Measurements from ENCODE around the gene TNFRSF17.
"Not testable (repeated sequence)": the region's sequence is repeated elsewhere in the genome, so short reads cannot be mapped to it uniquely, and the experiment has no call there.

TNFRSF17 gene

DNA sequence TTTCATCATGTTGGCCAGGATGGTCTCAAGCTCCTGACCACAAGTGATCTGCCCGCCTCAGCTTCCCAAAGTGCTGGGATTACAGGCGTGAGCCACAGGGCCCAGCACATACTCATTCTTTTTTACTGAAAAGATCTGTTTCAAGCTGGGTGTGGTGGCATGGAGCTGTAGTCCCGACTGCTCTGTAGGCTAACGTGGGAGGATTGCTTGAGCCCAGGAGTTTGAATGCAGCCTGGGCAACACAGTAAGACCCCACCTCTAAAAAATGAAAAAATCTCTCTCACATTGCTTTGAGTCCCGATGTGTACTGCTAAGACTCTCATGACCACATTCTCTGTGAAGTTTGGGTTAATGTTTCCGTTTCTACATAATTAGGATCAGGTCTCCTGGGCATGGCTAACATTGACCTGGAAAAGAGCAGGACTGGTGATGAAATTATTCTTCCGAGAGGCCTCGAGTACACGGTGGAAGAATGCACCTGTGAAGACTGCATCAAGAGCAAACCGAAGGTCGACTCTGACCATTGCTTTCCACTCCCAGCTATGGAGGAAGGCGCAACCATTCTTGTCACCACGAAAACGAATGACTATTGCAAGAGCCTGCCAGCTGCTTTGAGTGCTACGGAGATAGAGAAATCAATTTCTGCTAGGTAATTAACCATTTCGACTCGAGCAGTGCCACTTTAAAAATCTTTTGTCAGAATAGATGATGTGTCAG lies 2.3 kb downstream of the TNFRSF17 start:
- no peak for DNase-seq
- in situ Hi-C loops (cut with MboI; ENCODE audit: low pct_unique_long_range_greater_than_20kb, low sequenced_read_pairs), result no loop called here

DNA sequence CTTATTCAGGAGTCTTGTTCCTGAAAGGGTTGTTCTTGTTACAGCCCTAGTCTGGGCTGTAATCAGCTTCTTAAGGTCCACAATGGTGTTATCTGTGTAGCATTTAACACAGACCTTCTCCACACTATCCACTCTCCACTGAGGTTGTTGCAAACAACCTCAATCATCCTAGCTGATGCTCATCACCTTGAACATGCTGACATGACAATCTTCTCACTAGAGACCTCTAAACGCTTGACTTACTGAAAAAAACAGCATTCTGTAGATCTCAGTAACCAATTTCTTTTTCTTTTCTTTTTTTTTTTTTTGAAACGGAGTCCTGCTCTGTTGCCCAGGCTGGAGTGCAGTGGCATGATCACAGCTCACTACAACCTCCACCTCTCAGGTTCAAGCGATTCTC lies 3.6 kb downstream of the TNFRSF17 start:
- DNase-seq, result no peak
- in situ Hi-C loops (cut with MboI; ENCODE audit: low pct_unique_long_range_greater_than_20kb, low sequenced_read_pairs), result no loop called here

- in situ Hi-C loops (cut with MboI; ENCODE audit: low pct_unique_long_range_greater_than_20kb, low sequenced_read_pairs); DNase-seq: not testable (repeated sequence)
Observed at GRCh38 chr16:11970292-11970691, 5.3 kb downstream of the TNFRSF17 start.

DNA sequence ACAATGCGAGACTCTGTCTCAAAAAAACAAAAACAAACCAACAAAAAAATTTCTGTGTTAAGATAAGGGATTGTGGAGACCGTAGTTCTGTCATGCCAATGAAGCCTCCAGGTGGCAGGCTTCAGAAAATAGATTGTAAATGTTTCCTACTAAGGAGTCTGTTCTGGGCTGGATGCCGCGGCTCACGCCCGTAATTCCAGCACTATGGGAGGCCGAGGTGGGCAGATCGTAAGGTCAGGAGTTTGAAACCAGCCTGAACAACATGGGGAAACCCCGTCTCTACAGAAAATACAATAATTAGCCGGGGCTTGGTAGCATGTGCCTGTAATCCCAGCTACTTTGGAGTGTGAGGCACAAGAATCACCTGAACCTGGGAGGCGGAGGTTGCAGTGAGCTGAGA lies 7.1 kb downstream of the TNFRSF17 start:
- no peak for DNase-seq
- in situ Hi-C loops (cut with MboI; ENCODE audit: low pct_unique_long_range_greater_than_20kb, low sequenced_read_pairs), result no loop called here

DNA sequence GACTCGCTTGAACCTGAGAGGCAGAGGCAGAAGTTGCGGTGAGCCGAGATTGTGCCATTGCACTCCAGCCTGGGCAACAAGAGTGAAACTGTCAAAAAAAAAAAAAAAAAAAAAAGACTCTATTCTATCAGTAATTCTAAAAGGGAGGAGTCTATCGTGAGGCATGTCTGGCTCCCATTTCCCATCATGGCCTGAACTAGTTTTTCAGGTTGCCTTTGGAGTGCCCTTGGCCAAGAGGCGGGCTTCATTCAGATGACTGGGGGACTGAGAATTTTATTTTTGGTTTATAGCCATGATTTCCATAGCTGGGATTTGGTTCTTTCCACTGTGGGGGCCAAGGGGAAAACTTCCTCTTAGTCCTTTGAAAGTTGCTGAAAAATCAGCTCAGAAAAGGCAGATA lies 8.1 kb downstream of the TNFRSF17 start:
- no peak for DNase-seq

GRCh38 chr16:11976850-11977375 lies 11.9 kb downstream of the TNFRSF17 start:
- in situ Hi-C loops (cut with MboI; ENCODE audit: low pct_unique_long_range_greater_than_20kb, low sequenced_read_pairs), result no loop called here
- DNase-seq, result no peak

More for the DNA sequence above, 8.1 kb downstream of the TNFRSF17 start:
- in situ Hi-C loops (cut with MboI; ENCODE audit: low pct_unique_long_range_greater_than_20kb, low sequenced_read_pairs), result no loop called here

DNA sequence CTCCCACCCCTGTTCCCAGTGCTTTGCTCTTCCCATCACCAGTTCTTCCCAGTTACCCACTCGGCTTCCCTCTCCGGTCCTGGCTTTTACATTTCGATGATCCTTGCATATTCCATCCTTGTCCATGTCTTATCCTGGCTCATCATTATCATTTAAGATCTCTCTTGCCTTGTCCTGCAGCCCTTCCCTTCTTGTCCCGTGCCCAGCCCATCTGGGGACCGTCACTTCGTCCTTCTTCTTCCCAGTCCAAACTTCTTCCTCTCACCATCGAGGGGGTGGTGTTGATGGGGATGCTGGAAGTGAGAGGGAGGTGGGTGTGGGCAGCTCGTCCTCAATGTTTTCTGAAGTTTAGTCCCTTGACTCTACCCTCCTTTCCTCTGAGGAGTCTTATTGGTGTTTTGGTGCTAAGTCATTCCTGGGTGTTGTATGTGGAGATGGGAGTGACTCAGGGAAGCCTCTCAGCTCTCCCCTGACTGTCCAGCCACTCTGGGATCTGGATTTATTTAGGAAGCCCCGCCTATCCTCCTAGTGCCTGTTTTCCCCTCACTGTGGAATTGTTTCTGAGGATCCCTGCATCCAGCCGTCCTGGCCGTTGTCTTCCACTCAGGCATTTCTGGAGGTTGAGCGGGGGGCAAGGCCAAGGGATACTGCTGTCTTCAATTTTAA lies 12.5 kb downstream of the TNFRSF17 start:
- no peak for DNase-seq
- in situ Hi-C loops (cut with MboI; ENCODE audit: low pct_unique_long_range_greater_than_20kb, low sequenced_read_pairs), result no loop called here

DNA sequence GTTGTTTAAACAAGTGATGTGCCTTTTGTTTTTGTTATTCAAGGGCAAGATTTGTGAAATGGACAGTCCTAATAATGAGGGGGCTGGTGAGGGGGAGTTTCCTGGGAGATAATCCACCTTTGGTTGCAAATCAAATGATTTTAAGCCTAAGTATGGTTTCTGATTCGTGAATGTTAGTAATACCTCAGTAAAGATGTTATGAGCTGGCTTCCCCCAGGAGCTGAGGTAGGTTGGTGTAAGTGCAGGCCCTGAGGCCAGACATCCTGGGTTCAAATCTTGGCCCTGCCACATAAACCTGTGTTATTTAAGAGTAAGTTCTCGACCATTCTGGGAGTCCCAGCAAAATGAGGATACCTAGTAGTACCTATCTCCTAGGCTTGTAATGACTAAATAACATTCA lies 13.1 kb downstream of the TNFRSF17 start:
- in situ Hi-C loops (cut with MboI; ENCODE audit: low pct_unique_long_range_greater_than_20kb, low sequenced_read_pairs), result no loop called here
- DNase-seq, result no peak

DNA sequence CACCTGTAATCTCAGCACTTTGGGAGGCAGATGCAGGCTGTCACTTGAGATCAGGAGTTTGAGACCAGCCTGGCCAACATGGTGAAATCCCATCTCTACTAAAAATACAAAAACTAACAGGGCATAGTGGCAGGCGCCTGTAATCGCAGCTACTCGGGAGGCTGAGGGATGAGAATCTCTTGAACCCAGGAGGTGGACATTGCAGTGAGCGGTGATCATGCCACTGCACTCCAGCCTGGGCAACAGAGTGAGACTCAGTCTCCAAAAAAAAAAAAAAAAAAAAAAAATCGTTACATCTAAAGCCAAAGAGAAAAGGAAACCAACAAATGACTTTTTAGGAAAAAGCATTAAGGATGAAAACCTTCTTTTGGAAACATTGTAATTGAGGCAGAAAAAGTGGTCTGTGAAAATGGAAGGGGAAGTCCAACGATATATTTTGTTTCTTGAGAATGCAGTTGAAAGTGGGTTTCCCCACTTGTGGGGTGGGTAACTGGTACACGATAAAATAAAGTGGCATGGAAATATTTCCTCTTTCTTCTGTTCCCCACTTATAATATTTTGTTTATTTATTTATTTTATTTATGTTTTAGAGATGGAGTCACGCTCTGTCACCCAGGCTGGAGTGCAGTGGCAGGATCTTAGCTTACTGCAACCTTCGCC lies 14.1 kb downstream of the TNFRSF17 start:
- no peak for DNase-seq
- in situ Hi-C loops (cut with MboI; ENCODE audit: low pct_unique_long_range_greater_than_20kb, low sequenced_read_pairs), result no loop called here

- in situ Hi-C loops (cut with MboI; ENCODE audit: low pct_unique_long_range_greater_than_20kb, low sequenced_read_pairs), result no loop called here
- no peak for DNase-seq
Observed at GRCh38 chr16:11980136-11980844, 15.3 kb downstream of the TNFRSF17 start.

- in situ Hi-C loops (cut with MboI; ENCODE audit: low pct_unique_long_range_greater_than_20kb, low sequenced_read_pairs), result no loop called here
- no peak for DNase-seq
Observed at GRCh38 chr16:11985250-11985649, 20.2 kb downstream of the TNFRSF17 start.

- in situ Hi-C loops (cut with MboI; ENCODE audit: low pct_unique_long_range_greater_than_20kb, low sequenced_read_pairs), result no loop called here
- no peak for DNase-seq
Observed at GRCh38 chr16:11986521-11987057, 21.6 kb downstream of the TNFRSF17 start.

DNA sequence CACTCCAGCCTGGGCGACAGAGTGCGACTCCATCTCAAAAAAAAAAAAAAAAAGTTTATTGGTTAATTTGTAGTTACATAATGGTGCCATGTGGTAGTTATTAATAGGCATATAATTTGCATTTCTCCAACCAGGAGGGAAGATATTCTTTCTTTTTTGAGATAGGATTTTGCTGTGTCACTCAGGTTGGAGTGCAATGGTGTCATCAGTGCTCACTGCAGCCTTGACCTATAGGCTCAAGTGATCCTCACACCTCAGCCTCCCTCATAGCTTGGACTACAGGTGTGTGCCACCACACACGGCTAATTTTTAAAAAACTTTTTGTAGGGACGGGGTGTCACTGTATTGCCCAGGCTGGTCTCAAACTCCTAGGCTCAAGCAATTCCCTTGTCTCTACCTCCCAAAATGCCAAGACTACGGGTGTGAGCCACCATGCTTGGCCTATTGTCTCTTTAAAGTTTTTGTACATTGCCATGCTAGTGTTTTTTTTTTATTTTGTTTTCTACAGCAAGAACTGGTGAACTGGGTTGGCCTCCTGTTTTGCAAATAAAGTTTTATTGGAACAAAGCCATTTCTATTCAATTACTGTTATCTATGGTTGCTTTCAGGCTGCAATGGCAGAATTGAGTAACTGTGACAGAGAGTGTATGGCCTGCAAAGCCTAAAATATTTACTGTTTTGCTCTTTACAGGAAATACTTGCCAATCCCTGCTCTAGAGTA lies 23.4 kb downstream of the TNFRSF17 start:
- no peak for DNase-seq
- in situ Hi-C loops (cut with MboI; ENCODE audit: low pct_unique_long_range_greater_than_20kb, low sequenced_read_pairs), result no loop called here

- no peak for DNase-seq
- in situ Hi-C loops (cut with MboI; ENCODE audit: low pct_unique_long_range_greater_than_20kb, low sequenced_read_pairs), result no loop called here
Observed at GRCh38 chr16:11990702-11991390, 25.8 kb downstream of the TNFRSF17 start.

DNA sequence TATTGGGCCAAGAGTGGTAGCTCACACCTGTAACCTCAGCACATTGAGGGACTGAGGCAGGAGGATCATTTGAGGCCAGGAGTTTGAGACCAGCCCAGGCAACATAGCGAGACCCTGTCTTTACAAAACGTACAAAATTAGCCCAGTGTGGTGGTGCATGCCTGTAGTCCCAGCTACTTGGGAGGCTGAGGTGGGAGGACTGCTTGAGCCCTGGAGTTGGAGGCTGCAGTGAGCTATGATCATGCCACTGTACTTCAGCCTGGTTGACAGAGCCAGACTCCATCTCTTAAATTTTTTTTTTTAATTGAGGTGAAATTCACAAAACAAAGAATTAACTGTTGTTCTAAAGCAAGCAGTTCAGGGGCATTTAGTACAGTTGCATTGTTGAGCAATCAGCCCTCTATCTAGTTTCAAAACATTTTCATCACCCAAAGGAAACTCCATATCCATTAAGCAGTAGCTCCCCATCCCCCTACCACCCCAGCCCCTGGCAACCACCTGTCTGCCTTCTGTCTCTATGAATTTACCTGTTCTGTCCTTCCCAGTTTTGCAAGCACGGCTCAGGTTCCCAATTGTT lies 27.1 kb downstream of the TNFRSF17 start:
- in situ Hi-C loops (cut with MboI; ENCODE audit: low pct_unique_long_range_greater_than_20kb, low sequenced_read_pairs), result no loop called here

GRCh38 chr16:11992586-11993524 lies 27.8 kb downstream of the TNFRSF17 start:
- no peak for DNase-seq
- in situ Hi-C loops (cut with MboI; ENCODE audit: low pct_unique_long_range_greater_than_20kb, low sequenced_read_pairs), result no loop called here

More for the DNA sequence above, 27.1 kb downstream of the TNFRSF17 start:
- DNase-seq, result no peak
